Nephron (organoid): ENCODE results near the gene GRM7.

Source experiments
- H3K27ac Mint-ChIP-seq, 3 experiments: 2 replicates each; pipeline ENCODE4 v1.8.0; 2020; ENCODE audit warnings: mixed read lengths in 3 of 3, mild to moderate bottlenecking in 2 of 3, moderate library complexity in 1 of 3
- H3K27me3 Mint-ChIP-seq: 2 replicates; pipeline ENCODE4 v1.8.0; 2021; ENCODE audit warnings: low read depth, mild to moderate bottlenecking, moderate library complexity, mixed read lengths
- H3K36me3 Mint-ChIP-seq: 2 replicates; pipeline ENCODE4 v1.8.0; 2020; ENCODE audit warnings: low read depth, mixed read lengths
- H3K4me1 Mint-ChIP-seq: 2 replicates; pipeline ENCODE4 v1.8.0; 2020; ENCODE audit warnings: mixed read lengths
- H3K4me3 Mint-ChIP-seq, 3 experiments: 2 replicates each; pipeline ENCODE4 v1.8.0; 2020; ENCODE audit warnings: mild to moderate bottlenecking in 3 of 3, mixed read lengths in 3 of 3, moderate library complexity in 2 of 3
- H3K9me3 Mint-ChIP-seq: 2 replicates; pipeline ENCODE4 v1.8.0; 2020; ENCODE audit warnings: mixed read lengths
- TF ChIP-seq, protein P1 (sequence below), 3 experiments: fragments of 200-600 bp; sonication (generic); IDR thresholded peaks; one replicate each; pipeline ENCODE4 v1.5.0; 2021; ENCODE audit warnings: antibody characterized with exemption in 3 of 3; ENCODE audit not compliant: unreplicated experiment in 3 of 3

The GRM7 gene

DNA sequence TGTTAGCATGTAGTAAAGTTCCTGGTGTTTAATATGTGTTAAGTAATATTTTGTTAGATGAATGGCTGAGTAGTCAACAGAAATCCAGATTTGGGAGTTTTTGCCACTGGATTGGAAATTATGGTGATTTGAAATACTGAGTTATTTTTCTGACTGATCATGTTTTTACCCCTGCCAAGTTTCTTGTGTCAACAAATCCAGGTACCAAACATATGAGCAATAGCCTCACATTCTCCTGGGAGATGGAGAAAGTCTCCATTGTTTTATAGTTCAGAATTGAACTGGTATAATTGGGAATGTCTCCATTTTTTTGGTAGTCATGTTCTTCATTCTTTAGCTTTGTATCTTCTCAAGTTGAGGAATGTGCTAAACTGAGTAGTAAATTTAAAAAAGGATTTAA, 873.5 kb downstream of the GRM7 start:
- no peaks in the 10 kb centered on the region for H3K36me3 Mint-ChIP-seq
- no peak overlapping the region for H3K27ac Mint-ChIP-seq
- TF ChIP-seq, protein P1, sequence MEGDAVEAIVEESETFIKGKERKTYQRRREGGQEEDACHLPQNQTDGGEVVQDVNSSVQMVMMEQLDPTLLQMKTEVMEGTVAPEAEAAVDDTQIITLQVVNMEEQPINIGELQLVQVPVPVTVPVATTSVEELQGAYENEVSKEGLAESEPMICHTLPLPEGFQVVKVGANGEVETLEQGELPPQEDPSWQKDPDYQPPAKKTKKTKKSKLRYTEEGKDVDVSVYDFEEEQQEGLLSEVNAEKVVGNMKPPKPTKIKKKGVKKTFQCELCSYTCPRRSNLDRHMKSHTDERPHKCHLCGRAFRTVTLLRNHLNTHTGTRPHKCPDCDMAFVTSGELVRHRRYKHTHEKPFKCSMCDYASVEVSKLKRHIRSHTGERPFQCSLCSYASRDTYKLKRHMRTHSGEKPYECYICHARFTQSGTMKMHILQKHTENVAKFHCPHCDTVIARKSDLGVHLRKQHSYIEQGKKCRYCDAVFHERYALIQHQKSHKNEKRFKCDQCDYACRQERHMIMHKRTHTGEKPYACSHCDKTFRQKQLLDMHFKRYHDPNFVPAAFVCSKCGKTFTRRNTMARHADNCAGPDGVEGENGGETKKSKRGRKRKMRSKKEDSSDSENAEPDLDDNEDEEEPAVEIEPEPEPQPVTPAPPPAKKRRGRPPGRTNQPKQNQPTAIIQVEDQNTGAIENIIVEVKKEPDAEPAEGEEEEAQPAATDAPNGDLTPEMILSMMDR (IDR thresholded peaks at IDR 0.05; ENCODE audit: unreplicated experiment in 3 of 3) = no peak
- no peak overlapping the region for H3K4me3 Mint-ChIP-seq
- peaks cover 4% of the 10 kb centered on the region for H3K9me3 Mint-ChIP-seq
- no peaks in the 10 kb centered on the region for H3K27me3 Mint-ChIP-seq
- no peaks in the 10 kb centered on the region for H3K4me1 Mint-ChIP-seq

DNA sequence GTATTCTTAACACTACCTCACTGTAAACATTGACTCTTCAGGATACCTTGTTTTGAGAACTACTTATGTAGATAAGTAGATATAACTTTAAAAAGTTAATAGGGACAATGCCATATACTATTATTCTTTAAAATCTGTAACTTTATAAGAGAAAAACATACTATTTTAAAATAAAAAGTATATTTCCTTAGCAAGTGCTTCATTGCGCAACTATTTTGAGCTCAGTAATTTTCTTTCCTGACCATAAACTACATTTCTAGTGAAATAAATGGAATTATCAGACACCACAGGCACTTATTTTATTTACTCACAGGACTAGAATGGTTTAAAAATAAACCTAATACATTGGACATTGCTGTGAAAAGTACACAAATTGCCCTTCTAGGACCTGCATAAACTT, 876.3 kb downstream of the GRM7 start:
- Mint-ChIP-seq H3K36me3 (no peaks in the 10 kb centered on the region), H3K27me3 (no peaks in the 10 kb centered on the region), H3K27ac (no peak overlapping the region), H3K9me3 (peaks cover 4% of the 10 kb centered on the region), H3K4me3 (no peak overlapping the region), H3K4me1 (no peaks in the 10 kb centered on the region)
- TF ChIP-seq, protein P1 (IDR thresholded peaks at IDR 0.05; ENCODE audit: unreplicated experiment in 3 of 3) = no peak

DNA sequence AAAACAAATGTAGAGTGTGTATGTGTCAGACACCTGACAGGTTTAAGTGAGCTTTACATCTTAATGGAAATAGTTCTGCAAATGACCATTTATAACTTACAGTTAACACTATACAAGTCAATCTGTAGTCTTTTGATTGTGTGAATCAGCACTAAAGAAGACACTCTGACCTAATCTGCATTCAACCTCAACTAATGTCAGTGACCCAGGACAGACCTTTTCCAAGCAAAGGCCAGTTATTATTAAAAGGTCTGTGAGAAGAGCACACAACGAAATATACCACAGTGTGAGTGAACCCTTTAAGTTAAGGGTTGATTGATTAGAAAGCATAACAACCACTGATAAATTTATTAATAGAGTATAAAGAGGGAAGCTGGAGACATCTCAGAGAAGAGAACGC, 878.8 kb downstream of the GRM7 start:
- TF ChIP-seq, protein P1 (IDR thresholded peaks at IDR 0.05; ENCODE audit: unreplicated experiment in 3 of 3) = no peak
- Mint-ChIP-seq H3K4me3 (no peak overlapping the region), H3K9me3 (peaks cover 4% of the 10 kb centered on the region), H3K4me1 (no peaks in the 10 kb centered on the region), H3K27me3 (no peaks in the 10 kb centered on the region), H3K27ac (no peak overlapping the region), H3K36me3 (no peaks in the 10 kb centered on the region)

DNA sequence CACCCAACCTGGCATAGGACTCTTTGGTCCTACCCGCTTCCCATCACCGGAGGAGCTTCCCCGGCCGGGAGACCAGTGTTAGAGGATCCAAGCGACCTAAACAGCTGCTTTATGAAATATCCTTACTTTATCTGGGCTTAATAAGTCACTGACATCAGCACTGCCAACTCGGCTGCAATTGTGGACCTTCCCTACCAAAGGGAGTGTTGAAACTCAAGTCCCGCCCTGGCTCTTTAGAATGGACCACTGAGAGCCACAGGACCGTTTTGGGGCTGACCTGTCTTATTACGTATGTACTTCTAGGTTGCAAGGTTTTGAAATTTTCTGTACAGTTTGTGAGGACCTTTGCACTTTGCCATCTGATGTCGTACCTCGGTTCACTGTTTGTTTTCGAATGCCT, 879.5 kb downstream of the GRM7 start:
- Mint-ChIP-seq H3K27me3 (no peaks in the 10 kb centered on the region), H3K9me3 (peaks cover 2% of the 10 kb centered on the region), H3K36me3 (no peaks in the 10 kb centered on the region), H3K4me1 (no peaks in the 10 kb centered on the region), H3K27ac (no peak overlapping the region), H3K4me3 (no peak overlapping the region)
- TF ChIP-seq, protein P1 (IDR thresholded peaks at IDR 0.05; ENCODE audit: unreplicated experiment in 3 of 3) = no peak

DNA sequence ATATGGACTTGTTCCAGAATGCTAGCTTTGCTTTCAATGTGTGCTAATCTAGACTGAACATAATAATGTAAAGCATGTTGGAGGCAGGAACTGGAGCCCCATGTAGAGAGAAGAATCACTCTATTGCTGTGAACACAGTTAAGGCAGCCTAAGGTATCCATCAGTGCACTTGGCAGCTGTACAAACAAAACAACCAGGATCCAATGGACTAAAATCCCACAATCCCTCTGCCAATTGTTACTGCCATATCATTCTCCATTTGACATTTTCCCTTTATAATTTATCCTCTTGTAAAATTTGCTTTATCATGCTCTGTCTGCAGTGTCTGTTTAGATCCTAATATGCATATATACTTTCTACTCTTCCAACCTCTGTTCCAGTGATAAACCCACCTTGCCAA, 883.9 kb downstream of the GRM7 start:
- Mint-ChIP-seq H3K27me3 (no peaks in the 10 kb centered on the region), H3K36me3 (no peaks in the 10 kb centered on the region), H3K4me1 (no peaks in the 10 kb centered on the region), H3K9me3 (no peaks in the 10 kb centered on the region), H3K27ac (no peak overlapping the region), H3K4me3 (no peak overlapping the region)
- TF ChIP-seq, protein P1 (IDR thresholded peaks at IDR 0.05; ENCODE audit: unreplicated experiment in 3 of 3) = no peak

DNA sequence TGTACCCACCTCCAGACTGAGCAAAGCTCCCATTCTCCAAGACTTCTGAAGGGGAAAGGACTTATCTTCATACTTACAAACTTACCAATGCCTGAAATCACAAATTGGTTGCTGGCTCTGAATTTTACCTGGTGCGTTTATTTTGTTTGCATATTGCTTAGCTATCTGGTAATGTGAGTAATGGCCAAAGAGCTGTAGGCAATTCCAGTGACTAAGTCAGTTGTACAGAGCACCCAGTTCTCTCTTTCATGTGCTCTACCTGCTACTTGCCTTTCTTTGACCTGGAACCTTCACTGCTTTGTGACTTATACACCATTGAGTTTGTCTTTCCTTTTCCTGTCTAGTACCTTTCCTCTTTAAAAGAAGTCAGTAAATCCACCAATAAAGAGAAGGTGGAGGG, 884.8 kb downstream of the GRM7 start:
- H3K9me3 Mint-ChIP-seq = no peaks in the 10 kb centered on the region
- no peaks in the 10 kb centered on the region for H3K4me1 Mint-ChIP-seq
- TF ChIP-seq, protein P1 (IDR thresholded peaks at IDR 0.05; ENCODE audit: unreplicated experiment in 3 of 3) = no peak
- no peaks in the 10 kb centered on the region for H3K27me3 Mint-ChIP-seq
- H3K4me3 Mint-ChIP-seq = no peak overlapping the region
- no peaks in the 10 kb centered on the region for H3K36me3 Mint-ChIP-seq
- no peak overlapping the region for H3K27ac Mint-ChIP-seq
